ENCODE data around the gene ZNF750.

DNA sequence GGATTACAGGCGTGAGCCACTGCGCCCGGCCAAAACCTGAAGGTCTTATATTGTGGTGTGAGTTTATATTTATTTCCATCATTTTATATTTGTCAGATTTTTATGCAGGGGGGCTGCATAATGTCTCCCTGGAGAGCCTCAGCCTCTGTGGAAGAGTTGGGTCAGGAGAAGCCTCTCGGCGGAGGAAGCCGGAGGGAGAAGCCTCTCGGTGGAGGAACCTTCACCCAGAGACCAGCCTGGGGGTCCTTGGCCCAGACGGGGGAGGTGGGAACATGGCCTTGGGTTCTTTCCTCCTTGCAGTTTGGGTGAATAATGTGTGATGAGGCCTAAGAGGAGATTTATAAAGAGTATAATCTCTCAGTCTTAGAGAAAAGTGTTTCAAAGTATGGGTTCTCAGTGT lies 22.4 kb upstream of the ZNF750 start:
- TF ChIP-seq POLR2A (IDR thresholded peaks at IDR 0.05; ENCODE audit: low read depth, low read length) (no peak), POLR2AphosphoS5 (IDR thresholded peaks at IDR 0.05; ENCODE audit: low read depth, low read length) (no peak), TAF1 (IDR thresholded peaks at IDR 0.05; ENCODE audit: borderline replicate concordance, low read depth, low read length) (no peak)

Data from GM12892 (cell line).